Skin of body (tissue), 2 donors: ENCODE results near the gene CCDC17. TPM values are rescaled to one million over a fixed set of nuclear protein-coding genes. Genes with fewer than 3 reads are reported as not detected.
"Not testable (repeated sequence)": the region's sequence is repeated elsewhere in the genome, so short reads cannot be mapped to it uniquely, and the experiment has no call there.

Experiments
- DNase-seq: peaks from one replicate; lab custom pipeline; 2025; lab: John Stamatoyannopoulos, UW
- total RNA-seq: library from RNA; depleted of rRNA; stranded (reverse); fragments of >200 nt; gene quantifications from one replicate; pipeline ENCODE4 v1.2.3, GENCODE V29; 2014

CCDC17 gene
- total RNA-seq, 1 donor from 2014 or later, result 0.79 TPM

DNA sequence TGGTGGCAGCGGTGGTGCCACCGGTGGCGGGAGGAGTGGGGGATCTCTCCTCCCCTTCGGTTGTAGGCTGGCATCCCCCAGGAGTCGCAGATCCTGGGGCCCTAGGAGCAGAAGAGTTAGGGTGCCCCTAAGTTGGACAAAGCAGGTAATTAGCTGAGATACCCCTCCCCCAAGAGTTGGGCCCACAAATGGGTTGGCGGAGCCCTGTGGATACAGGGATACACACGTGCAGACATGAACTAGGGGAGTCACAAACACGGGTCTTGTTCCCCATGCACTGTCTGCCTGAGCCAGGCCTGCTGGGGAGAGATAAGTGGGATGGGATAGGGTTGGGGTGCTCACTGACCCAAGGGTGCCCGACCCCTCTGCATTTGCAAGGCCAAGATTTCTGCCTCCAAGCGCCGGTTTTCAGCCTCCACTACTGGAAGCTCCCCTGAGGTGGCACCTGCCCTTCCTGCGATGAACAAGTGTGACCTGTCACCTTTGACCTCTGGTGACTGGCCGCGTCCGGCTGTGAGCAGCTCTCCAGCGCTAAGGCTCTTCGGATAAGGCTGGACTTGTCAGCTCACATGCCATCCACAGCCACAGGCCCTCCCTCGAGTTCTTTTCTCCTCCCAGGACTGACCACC lies 1.8 kb downstream of the CCDC17 start:
- no peak for DNase-seq

DNA sequence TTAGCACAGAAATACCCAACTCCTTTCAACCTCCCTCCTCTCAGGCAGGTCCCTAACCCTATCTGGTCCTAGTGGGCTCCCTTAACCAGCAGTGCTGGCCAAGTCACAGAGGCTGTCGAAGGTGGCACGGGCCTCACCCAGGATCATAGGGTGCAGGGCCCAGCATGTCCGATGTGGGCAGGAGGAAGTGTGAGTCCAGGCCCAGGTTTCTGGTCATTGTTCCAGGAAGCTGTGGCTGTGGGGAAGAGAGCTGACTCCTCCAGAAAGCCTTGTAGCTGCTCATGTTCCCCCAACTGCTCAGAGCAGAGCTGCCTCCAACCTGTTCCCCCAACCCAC lies 2.4 kb downstream of the CCDC17 start:
- DNase-seq, result no peak

DNA sequence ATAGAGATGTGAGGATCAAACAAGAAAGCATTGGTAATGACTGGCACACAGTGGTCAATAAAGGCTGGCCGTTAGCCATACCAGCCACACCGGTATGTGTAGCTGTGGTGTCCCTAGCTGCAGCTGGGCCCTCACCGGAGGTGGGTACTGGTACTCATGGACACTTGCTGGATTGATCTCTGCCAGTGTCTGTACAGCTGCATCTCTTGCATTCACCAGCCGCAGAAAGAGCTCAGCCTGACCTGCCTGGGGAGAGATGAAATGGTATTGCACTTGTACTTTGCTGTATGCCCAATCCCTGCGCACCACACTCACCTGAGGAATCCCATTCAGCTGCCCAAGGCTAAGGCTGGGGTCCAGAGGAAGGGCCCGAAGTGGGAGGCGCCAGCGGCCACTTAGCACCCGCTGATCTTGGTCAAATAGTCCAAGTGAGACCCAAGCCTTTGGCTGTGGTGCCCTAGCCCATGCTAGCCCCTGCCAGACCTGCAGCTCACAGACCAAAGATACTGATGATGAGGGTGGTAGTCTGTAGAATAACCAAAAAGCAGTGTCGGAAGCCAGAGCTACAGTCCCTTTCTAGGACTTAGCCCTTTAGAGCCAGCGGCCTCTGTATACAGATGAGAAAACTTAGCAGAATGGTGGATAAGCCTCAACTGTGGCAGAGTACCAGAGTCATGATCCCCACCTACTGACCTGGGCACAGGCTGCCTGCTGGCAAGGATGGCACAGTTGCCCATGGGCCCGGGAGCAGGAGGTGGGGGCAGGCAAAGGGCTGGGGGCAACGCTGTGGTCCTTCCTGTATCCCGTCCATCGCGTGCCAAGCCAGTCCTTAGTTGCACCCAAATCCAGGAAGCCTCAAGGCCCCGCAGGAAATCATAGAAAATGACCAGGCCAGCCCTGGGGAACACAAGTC lies 3.0 kb downstream of the CCDC17 start:
- DNase-seq, result no peak

DNA sequence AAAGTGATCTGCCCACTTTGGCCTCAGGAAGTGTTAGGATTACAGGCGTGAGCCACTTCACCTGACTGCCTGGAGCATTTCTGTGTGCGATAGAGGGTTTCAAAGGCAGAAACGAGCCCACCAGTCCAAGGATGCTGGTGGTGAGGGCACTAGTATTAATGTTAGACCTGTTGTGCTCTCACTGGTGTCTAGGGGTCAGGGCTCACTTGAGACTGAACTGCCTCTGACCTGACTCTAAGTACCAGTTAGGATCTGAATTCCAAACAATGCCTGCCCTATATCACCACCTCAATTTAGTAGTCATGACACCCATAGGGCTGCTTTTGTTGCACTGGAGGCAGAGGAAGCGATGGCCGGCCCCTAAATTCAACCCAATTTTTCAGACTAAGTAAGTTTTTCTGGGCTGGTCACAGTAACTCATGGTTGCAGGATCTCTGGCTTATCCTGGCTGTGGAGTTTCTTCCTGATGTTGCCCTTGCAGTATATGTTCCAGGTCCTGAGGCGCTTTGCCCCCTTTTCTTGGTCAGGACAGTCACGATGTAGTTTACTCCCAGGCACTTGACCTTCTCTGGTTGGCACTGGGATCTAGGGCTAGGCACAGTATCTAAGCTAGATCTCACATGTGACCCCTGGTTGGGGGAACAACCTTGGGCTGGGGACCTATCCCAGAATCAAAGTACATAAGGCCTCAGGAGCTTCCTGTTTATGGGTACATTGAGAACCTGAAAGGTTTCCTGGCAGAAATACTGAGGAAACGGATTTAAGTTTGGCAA lies 4.5 kb downstream of the CCDC17 start:
- no peak for DNase-seq

DNA sequence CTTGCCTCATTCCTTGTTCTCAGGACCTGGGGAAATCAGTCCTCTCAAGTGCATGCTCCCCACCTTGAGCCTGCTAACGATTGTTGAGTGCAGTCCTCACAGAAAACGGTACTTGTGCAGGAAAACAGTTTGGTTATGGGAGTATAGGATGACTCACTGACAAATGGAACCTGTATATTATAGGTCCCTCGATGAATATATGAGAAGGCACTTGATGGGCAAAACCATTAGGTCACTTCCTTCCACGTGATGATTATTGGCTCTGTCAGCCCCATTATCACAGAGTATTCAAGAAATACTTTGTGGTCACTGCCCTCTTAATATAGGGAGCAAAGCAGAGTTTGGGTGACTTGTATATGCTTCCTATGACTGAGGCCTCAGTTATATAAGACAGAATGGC lies 6.2 kb downstream of the CCDC17 start:
- DNase-seq, result no peak

DNA sequence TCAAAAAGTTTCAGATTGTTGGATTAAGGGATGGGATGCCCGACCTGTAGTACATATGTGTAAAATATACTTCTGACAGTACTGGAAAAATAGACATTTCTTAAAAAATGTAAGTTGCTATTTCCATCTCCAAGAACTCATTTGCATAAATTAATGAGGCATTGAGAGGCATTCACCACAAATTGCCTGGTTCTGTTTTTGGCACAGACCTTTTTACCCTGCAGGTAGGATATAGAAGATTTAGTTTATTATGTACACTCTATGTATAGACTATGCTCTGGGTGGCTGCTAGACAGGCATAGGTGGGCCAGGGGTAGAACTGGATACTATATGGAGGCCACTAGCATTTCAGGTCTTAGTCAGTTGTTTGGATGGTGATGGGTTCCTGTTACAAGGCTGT lies 8.0 kb downstream of the CCDC17 start:
- no peak for DNase-seq

DNA sequence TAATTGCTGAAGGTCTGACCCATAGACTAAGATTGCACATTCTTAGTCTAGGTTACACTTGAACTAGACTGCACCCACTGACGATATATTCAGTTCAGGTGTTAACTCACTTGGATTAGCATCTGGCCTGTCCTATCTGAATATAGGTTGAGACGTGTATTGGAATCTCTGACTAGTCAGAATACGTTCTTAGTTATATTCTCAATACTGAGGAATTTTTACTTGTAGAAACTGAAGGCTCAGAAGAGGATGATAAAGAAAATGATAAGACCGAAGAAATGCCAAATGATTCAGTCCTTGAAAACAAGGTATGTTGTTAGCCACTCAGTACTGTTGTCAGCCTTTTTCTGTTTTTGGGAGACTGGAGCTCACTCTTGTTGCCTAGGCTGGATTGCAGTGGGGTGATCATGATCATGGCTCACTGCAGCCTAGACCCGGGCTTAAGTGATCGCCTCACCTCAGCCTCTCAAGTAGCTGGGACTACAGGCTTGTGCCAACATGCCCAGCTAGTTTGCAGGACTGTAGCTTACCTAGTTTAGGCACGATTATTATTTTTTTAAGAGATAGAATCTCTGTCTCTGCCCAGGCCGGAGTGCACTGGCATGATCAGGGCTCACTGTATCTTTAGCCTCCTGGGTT lies 10.8 kb downstream of the CCDC17 start:
- no peak for DNase-seq

DNA sequence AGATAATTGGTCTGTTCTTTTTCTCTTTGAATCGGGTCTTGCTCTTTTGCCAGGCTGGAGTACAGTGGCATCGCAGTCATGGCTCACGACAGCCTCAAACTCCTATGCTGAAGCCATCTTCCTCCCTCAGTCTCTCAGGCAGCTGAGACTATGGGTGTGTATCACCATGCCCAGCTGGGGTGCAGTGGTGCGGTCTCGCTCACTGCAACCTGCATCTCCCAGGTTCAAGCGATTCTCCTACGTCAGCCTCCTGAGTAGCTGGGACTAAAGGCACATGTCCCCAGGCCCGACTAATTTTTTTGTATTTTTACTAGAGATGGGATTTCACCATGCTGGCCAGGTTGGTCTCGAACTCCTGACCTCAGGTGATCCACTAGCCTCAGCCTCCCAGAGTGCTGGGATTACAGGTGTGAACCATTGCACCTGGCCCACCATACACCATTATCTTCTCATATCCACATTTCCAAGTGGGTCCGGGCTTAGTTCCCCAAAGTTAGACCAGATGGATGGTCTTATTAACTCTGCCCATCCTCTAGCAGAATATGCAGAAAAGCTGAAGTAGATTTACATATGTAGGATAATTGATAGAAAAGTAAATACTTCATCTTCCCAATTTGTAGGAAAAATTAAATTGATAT lies 13.1 kb downstream of the CCDC17 start:
- DNase-seq, result no peak

DNA sequence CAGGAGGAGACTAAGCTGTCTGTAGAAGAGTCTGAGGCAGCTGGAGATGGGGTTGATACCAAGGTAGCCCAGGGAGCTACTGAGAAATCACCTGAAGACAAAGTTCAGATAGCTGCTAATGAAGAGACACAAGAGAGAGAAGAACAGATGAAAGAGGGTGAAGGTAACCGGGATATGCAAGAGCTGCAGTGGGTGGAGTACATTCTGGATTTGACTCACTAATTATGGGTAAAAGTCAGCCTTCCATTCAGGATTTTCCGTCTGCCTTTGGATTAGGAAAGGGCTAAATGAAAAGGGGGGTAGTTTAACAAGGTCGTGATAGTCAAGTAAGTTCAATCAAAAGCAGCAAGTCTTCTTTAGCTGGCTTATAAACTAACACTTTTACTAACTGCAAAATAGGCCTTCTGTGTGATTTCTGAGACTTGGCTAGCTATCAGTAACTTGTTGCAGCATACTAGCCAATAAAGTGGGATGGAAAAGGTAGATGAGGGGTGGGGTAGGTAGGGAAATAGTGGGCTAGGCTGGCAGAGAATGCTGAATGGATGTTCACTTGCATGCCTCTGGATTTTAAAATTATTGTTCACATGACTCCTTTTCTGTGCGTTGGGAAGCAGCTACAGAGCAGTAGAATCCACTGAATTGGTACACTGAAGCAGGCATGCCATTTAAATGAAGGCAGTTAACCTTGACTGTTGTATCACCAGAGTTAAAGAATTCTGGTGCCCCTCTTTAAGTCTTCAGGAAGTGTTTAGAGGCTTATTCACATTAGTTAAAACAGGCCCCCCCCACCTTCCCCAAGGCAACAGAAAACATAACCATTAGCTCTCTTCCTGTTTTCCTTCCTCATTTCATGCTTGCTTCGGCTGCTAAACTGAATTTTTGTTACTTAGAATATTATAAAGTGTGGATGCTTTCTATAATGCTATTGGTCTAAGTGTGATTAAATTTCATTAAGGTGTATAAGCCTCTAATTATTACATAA lies 15.4 kb downstream of the CCDC17 start:
- no peak for DNase-seq

DNA sequence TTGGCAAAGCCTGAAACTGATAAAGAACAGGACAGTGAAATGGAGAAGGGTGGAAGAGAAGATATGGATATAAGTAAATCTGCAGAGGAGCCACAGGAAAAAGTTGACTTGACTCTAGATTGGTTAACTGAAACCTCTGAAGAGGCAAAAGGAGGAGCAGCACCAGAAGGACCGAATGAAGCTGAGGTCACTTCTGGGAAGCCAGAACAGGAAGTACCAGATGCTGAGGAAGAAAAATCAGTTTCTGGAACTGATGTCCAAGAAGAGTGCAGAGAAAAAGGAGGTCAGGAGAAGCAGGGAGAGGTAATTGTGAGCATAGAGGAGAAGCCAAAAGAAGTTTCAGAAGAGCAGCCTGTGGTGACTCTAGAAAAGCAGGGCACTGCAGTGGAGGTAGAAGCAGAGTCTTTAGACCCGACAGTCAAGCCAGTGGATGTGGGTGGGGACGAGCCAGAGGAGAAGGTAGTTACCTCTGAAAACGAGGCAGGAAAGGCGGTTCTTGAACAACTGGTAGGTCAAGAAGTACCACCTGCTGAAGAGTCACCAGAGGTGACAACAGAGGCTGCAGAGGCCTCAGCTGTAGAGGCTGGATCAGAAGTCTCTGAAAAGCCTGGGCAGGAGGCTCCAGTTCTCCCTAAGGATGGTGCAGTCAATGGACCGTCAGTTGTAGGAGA lies 16.3 kb downstream of the CCDC17 start:
- DNase-seq, result no peak

DNA sequence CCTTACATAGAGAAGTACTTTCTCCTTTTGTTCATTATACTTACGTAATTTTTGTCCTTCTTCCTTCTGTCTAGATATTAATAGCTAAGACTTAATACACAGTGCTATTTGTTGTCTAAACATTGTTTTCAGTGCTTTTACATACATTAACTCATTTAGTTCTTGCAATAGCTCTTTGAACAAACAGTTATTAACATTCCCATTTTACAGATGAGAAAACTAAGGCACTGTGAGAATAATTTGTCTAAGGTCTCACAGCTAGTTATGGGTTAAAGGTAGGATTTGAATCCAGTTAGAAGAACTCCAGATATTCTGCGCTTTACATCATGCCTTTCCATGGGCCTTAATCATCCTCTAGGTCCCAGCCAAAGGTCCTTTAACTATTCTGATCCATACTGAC lies 19.6 kb downstream of the CCDC17 start:
- no peak for DNase-seq

DNA sequence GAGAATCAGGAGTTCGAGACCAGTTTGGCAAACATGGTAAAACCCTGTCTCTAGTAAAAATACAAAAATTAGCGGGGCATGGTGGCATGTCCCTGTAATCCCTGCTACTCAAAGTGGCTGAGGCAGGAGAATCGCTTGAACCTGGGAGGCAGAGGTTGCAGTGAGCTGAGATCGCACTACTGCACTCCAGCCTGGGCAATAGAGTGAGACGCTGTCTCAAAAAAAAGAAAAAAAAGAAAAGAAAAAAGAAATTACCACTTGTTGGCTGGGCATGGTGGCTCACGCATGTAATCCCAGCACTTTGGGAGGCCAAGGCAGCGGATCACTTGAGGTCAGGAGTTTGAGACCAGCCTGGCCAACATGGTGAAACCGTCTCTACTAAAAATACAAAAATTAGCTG lies 27.1 kb downstream of the CCDC17 start:
- DNase-seq, result not testable (repeated sequence)

DNA sequence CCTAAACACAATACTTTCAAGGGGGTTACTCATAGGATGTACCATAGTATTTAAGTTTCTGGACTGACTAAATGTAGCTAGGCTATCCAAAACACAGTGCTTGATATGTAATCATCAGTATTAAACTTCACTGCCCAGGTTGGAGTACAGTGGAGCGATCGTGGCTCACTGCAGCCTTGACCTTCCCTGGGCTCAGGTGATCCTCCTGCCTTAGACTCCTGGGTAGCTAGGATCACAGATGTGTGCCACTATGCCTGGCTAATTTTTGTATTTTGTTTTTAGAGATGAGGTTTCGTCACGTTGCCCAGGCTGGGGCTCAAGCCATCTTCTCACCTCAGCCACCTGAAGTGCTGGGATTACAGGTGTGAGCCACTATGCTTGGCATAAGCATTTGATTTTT lies 29.4 kb downstream of the CCDC17 start:
- DNase-seq, result no peak

DNA sequence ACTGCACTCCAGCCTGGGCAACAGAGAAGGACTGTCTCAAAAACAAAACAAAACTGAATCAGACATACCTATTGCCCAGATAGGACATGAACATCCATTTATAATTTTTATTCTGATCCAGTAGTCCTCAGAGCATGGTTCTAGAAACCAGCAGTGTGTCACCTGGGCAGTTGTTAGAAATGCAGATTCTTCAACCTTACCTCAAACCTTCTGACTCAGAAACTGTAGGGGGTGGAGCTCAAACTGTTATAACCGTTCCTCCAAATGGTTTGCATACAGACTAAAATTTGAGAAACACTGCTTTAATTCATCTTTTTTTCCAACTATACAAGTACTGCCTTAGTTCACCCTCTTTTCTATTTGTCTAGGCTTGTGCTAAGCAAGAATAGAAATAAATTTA lies 34.0 kb downstream of the CCDC17 start:
- DNase-seq, result no peak

DNA sequence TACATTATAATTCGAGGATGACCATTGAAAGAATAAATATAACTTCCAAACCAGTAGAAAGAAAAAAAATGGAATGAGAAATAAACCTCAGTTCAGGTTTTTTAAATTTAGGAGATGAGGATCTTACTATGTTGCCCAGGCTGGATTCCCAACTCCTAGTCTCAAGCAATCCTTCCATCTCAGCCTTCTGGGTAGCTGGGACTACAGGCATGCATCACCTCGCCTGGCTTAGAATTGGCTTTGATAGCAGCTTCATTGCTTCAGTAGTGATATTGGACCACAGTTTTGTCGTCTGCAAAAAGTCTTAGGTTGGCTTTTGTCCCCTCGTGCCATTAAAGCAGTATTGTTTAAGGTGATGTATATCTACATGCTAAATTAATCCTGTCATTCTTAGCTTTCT lies 37.1 kb downstream of the CCDC17 start:
- DNase-seq, result no peak

DNA sequence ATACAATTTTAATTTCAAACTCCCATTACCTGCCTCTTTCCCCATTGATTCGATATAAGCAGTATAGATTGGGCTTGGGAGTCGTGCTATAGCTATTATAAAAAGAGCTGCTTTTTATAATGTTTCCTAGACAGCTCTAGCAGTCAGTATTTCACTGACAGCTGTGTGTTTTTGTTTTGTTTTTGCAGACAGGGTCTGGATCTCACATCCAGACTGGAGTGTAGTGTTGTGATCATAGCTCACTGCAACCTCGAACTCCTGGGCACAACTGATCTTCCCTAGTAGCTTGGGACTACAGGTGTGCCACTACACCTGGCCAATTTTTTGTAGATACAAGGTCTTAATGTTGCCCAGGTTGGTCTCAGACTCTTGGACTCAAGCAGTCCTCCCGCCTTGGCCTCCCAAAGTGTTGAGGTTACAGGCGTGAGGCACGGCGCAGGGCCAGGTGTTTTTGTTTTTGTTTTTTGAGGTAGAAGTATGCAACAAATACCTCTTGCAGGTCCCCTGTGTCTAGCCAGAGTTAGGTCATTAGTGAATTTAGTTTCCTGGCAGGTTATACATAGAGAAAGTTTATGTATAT lies 38.3 kb downstream of the CCDC17 start:
- DNase-seq, result no peak

DNA sequence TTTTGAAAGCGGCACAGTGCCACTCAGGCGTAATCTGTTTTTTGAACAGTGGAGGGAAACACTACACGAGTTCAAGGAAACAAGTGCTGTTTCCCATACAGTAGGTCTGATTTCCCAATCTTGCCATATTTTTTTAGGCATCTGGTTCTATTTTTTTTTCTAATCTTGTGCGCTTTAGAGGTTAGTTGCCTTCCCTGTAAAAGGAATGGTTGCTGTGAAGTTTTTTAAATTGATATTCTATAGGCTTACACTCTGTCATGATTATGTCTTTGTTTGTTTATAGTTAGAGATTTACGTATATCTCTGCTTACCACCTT lies 38.8 kb downstream of the CCDC17 start:
- peak; percentile 60 for DNase-seq

DNA sequence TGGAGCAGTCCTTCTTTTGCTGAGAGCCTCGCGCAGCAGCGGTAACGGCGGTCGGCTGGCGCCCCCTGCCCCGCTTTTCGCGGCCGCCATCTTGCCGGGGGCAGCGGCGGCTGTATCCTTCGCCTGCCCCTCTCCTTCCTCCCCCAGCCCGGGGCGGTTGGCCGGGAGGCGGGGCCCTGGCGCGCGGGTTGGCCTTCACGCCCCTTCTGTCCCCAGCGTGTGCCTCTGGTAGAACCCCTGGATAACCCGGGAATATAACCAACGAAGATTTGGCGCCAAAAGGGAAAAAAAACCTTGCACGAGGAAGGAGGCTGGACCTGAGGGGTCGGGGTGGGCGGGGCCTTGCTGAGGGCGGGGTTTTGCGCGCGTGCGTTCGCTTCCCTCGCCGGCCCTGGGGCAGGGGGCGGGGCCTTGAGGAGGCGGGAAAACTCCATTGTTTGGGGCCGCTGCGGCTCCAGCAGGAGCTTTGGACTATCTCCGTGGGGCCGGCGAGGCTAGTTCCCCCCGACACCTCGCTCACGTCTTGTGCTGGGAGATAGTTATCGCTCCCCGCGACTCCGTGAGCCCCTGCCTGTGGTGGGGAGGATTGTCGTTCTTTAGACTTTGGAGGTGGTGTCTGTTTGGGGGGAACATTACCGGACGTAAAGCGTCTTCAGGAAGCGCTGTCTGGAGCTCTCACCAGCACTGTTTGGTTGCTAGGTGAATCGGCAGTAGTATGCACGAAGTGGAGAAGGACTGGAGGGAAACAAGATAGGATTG lies 39.3 kb downstream of the CCDC17 start:
- peak; percentile 82 for DNase-seq
